DOHH2 (cell line): ENCODE data around the gene TTC21A.

Experiments used
- H3F3A ChIP-seq: fragments of 200-600 bp; sonication (generic), shearing (Covaris generic); 2 replicates; pipeline ENCODE4 v1.6.0; 2016; ENCODE audit warnings: antibody characterized with exemption, mild to moderate bottlenecking; ENCODE audit not compliant: control insufficient read depth, insufficient read depth
- H3K27ac ChIP-seq: fragments of 200-600 bp; sonication (generic); 2 replicates; pipeline ENCODE4 v1.5.1; 2014; ENCODE audit warnings: low read depth, mild to moderate bottlenecking, low read length, moderate library complexity
- H3K27me3 ChIP-seq: fragments of 200-600 bp; sonication (generic); 2 replicates; pipeline ENCODE4 v1.6.1; 2014; ENCODE audit warnings: mild to moderate bottlenecking, low read length, mixed read lengths; ENCODE audit not compliant: control insufficient read depth
- H3K36me3 ChIP-seq: fragments of 200-600 bp; sonication (generic); 2 replicates; pipeline ENCODE4 v1.6.1; 2014; ENCODE audit warnings: mild to moderate bottlenecking, low read length, moderate library complexity, mixed read lengths; ENCODE audit not compliant: control insufficient read depth
- H3K4me1 ChIP-seq: fragments of 200-600 bp; sonication (generic); 2 replicates; pipeline ENCODE4 v1.6.1; 2014; ENCODE audit warnings: mild to moderate bottlenecking, low read length, mixed read lengths; ENCODE audit not compliant: control insufficient read depth
- H3K4me2 ChIP-seq: fragments of 200-600 bp; sonication (generic); 2 replicates; pipeline ENCODE4 v1.6.0; 2014; ENCODE audit warnings: mild to moderate bottlenecking, low read length, moderate library complexity
- H3K4me3 ChIP-seq: fragments of 200-600 bp; sonication (generic); 2 replicates; pipeline ENCODE4 v1.5.1; 2014; ENCODE audit warnings: mild to moderate bottlenecking, low read length, mixed read lengths
- H3K79me2 ChIP-seq: fragments of 200-600 bp; sonication (generic); 2 replicates; pipeline ENCODE4 v1.6.1; 2014; ENCODE audit warnings: mild to moderate bottlenecking, low read length, mixed read lengths; ENCODE audit not compliant: control insufficient read depth
- H3K9me2 ChIP-seq: fragments of 200-600 bp; sonication (generic); replicated peaks from 2 replicates; pipeline ENCODE4 v1.6.1; 2014; ENCODE audit warnings: mild to moderate bottlenecking, low read length, mixed read lengths; ENCODE audit not compliant: control insufficient read depth
- H3K9me3 ChIP-seq: fragments of 200-600 bp; sonication (generic); 2 replicates; pipeline ENCODE4 v1.6.1; 2014; ENCODE audit warnings: antibody characterized with exemption, low read length, mixed read lengths; ENCODE audit not compliant: control insufficient read depth, insufficient read depth
- H4K20me1 ChIP-seq: fragments of 200-600 bp; sonication (generic); 2 replicates; pipeline ENCODE4 v1.6.0; 2014; ENCODE audit warnings: low read depth, mild to moderate bottlenecking, antibody characterized with exemption, low read length, moderate library complexity; ENCODE audit not compliant: control insufficient read depth, insufficient read depth
- CTCF ChIP-seq: fragments of 200-600 bp; sonication (generic); IDR thresholded peaks from one replicate; pipeline ENCODE4 v1.5.1; 2014; ENCODE audit warnings: antibody characterized with exemption, mild to moderate bottlenecking, low read depth, low read length; ENCODE audit not compliant: poor library complexity, severe bottlenecking
- EZH2phosphoT487 ChIP-seq: fragments of 200-600 bp; sonication (generic); IDR thresholded peaks from 2 replicates; pipeline ENCODE4 v1.6.1; 2017; ENCODE audit warnings: borderline replicate concordance, mild to moderate bottlenecking, antibody characterized with exemption, low read length, moderate library complexity, mixed read lengths

Gene TTC21A

GRCh38 chr3:39186692-39187151 is 79.2 kb downstream of the TTC21A start:
- no peaks in the 10 kb centered on the region for H3K9me3 ChIP-seq
- peaks cover 3% of the 10 kb centered on the region for H3K4me1 ChIP-seq
- H3K4me2 ChIP-seq = no peak overlapping the region
- no peaks in the 10 kb centered on the region for H3K36me3 ChIP-seq
- H3F3A ChIP-seq = peaks cover 7% of the 10 kb centered on the region
- H3K9me2 ChIP-seq = no peaks in the 10 kb centered on the region
- no peaks in the 10 kb centered on the region for H3K79me2 ChIP-seq
- no peaks in the 10 kb centered on the region for H4K20me1 ChIP-seq
- no peak overlapping the region for H3K27ac ChIP-seq
- H3K4me3 ChIP-seq = no peak overlapping the region
- TF ChIP-seq CTCF (no peak), EZH2phosphoT487 (no peak)
- H3K27me3 ChIP-seq = no peaks in the 10 kb centered on the region

- Histone ChIP-seq H4K20me1 (no peaks in the 10 kb centered on the region), H3K79me2 (no peaks in the 10 kb centered on the region), H3K27me3 (no peaks in the 10 kb centered on the region), H3K9me2 (no peaks in the 10 kb centered on the region), H3K4me1 (peaks cover 3% of the 10 kb centered on the region), H3K9me3 (no peaks in the 10 kb centered on the region), H3F3A (no peaks in the 10 kb centered on the region), H3K4me3 (no peak overlapping the region), H3K27ac (no peak overlapping the region), H3K36me3 (no peaks in the 10 kb centered on the region), H3K4me2 (no peak overlapping the region)
- TF ChIP-seq CTCF (no peak), EZH2phosphoT487 (no peak)
Observed at GRCh38 chr3:39187372-39188155, 80.1 kb downstream of the TTC21A start.
